Prostate gland (tissue), 2 donors: ENCODE measurements around the gene DNAJC22. TPM values are rescaled to one million over a fixed set of nuclear protein-coding genes. Genes with fewer than 3 reads are reported as not detected.
"Not testable (repeated sequence)": the region's sequence is repeated elsewhere in the genome, so short reads cannot be mapped to it uniquely, and the experiment has no call there.

Experiments
- DNase-seq: peaks from one replicate; pipeline ENCODE4 v3.0.0-alpha.2; 2019; ENCODE audit warnings: low spot score
- H3K27ac ChIP-seq, 2 donors: fragments of 200-600 bp; sonication (generic); 2 replicates each; pipeline ENCODE4 v1.5.1; 2017 to 2019
- H3K27me3 ChIP-seq: fragments of 200-600 bp; sonication (generic); replicated peaks from 2 replicates; pipeline ENCODE4 v1.5.1; 2019; ENCODE audit not compliant: insufficient read depth
- H3K36me3 ChIP-seq, 2 donors: fragments of 200-600 bp; sonication (generic); 1 replicate in 1 of 2; 2 replicates in 1 of 2; pipeline versions ENCODE4 v1.5.1 to v1.8.1; 2017 to 2019
- H3K4me1 ChIP-seq: fragments of 200-600 bp; sonication (generic); replicated peaks from 2 replicates; pipeline ENCODE4 v1.5.1; 2019
- H3K4me3 ChIP-seq, 2 donors: fragments of 200-600 bp; sonication (generic); 2 replicates each; pipeline ENCODE4 v1.5.1; 2017 to 2019
- H3K9me3 ChIP-seq: fragments of 200-600 bp; sonication (generic); 2 replicates; pipeline ENCODE4 v1.5.1; 2017
- CTCF ChIP-seq, 4 experiments: fragments of 200-600 bp in 2 of 4; fragments of 450-650 bp in 2 of 4; sonication (generic) in 2 of 4; IDR thresholded peaks; 1 replicate in 3 of 4; 2 replicates in 1 of 4; pipeline ENCODE4 v1.5.1; 2016 to 2019; ENCODE audit warnings: antibody characterized with exemption in 4 of 4, mild to moderate bottlenecking in 2 of 4, moderate library complexity in 2 of 4
- POLR2A ChIP-seq: fragments of 450-650 bp; IDR thresholded peaks from one replicate; pipeline ENCODE4 v1.6.1; 2016; ENCODE audit warnings: antibody characterized with exemption, mild to moderate bottlenecking
- POLR2AphosphoS5 ChIP-seq: sonication (generic); formaldehyde crosslinking; IDR thresholded peaks from one replicate; pipeline ENCODE4 v1.6.1; 2017; ENCODE audit warnings: antibody characterized with exemption
- WGBS: methylation state at CpG from one replicate; pipeline ENCODE4 v1.1.5; 2018; 5-methylcytosine and 5-hydroxymethylcytosine counted together
- intact Hi-C: fragments of 100-400 bp; cut with DNase I; formaldehyde crosslinking; loops from one replicate; pipeline ENCODE4 v1.14.2; 2022
- total RNA-seq, 2 donors: library from RNA; depleted of rRNA; stranded (reverse); fragments of >200 nt; gene quantifications; one replicate each; pipeline ENCODE4 v1.1.0, GENCODE V29; 2016

Gene DNAJC22
- total RNA-seq, 2 donors from 2014 or later: 0.23 to 4.3 TPM

DNA sequence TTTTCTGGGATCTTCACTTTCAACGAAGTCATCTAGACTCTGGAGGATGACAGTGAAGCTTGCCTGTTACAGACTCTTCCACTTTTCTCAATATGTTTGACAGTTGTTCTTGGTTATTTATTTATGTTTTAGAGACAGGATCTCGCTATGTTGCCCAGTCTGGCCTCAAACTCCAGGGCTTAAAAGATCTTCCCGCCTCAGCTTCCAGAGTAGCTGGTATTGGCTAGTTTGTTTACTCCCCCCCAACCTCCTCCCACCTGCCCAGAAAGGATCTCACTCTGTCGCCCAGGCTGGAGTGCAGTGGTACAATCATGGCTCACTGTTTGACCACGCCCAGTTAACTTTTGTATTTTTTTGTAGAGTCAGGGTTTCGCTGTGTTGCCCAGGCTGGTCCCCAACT is 23.9 kb downstream of the DNAJC22 start:
- no peaks in the 10 kb centered on the region for H3K9me3 ChIP-seq
- WGBS: 95% methylated on average over 6 of the region's 6 CpGs
- H3K27me3 ChIP-seq: no peaks in the 10 kb centered on the region
- intact Hi-C loops: no loop called here
- H3K4me3 ChIP-seq: no peak overlapping the region
- H3K36me3 ChIP-seq: no peaks in the 10 kb centered on the region
- H3K27ac ChIP-seq: no peak overlapping the region
- TF ChIP-seq POLR2A (no peak), CTCF (IDR thresholded peaks at IDR 0.05) (no peak), POLR2AphosphoS5 (no peak)
- no peak for DNase-seq
- H3K4me1 ChIP-seq: no peaks in the 10 kb centered on the region

- TF ChIP-seq POLR2AphosphoS5 (no peak), CTCF (IDR thresholded peaks at IDR 0.05) (no peak), POLR2A (no peak)
- Histone ChIP-seq H3K4me3 (no peak overlapping the region), H3K36me3 (no peaks in the 10 kb centered on the region), H3K4me1 (no peaks in the 10 kb centered on the region), H3K9me3 (no peaks in the 10 kb centered on the region), H3K27ac (no peak overlapping the region), H3K27me3 (no peaks in the 10 kb centered on the region)
- 88% methylated on average over 1 of the region's 1 CpG for WGBS
- intact Hi-C loops: no loop called here
- no peak for DNase-seq
Measured at GRCh38 chr12:49375406-49375805, 28.7 kb downstream of the DNAJC22 start.

DNA sequence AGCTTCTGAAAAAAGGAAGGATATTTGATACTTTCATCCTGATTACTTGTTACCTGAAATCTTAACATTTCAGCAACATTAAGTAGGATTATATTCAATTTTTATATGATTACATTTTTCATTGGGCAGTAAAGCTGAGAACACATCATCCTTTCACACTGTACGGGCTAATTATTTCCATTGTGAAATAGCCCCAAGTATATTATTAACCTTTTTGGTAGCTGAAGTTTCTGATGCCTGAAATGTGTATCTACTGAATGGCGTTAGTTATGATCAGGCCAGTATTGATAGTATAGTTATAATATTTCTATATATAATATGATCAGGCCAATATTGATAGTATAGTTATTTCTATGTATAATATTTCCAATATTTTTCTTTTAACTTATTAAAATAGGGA is 30.7 kb downstream of the DNAJC22 start:
- intact Hi-C loops: no loop called here
- Histone ChIP-seq H3K27me3 (no peaks in the 10 kb centered on the region), H3K36me3 (no peaks in the 10 kb centered on the region), H3K9me3 (no peaks in the 10 kb centered on the region), H3K4me3 (no peak overlapping the region), H3K4me1 (no peaks in the 10 kb centered on the region), H3K27ac (no peak overlapping the region)
- no peak for DNase-seq
- WGBS: 82% methylated on average over 2 of the region's 2 CpGs
- no peak for TF ChIP-seq POLR2AphosphoS5
- no peak for TF ChIP-seq POLR2A
- TF ChIP-seq CTCF (IDR thresholded peaks at IDR 0.05): no peak

DNA sequence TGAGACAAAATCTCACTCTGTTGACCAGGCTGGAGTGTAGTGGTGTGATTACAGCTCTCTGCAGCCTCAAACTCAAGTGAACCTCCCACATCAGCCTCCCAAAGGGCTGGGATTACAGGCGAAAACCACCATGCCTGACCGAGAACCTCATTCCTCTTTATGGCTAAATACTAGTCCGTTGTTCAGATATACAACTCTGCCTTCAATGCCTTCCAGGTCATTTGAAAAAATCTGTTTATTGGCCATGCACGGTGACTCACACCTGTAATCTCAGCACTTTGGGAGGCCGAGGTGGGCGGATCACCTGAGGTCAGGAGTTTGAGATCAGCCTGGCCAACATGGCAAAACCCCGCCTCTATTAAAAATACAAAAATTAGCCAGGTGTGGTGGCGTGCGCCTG is 33.5 kb downstream of the DNAJC22 start:
- H3K27ac ChIP-seq, H3K4me3 ChIP-seq, H3K9me3 ChIP-seq, intact Hi-C loops, H3K36me3 ChIP-seq, DNase-seq, H3K4me1 ChIP-seq, H3K27me3 ChIP-seq: not testable (repeated sequence)
- 95% methylated on average over 9 of the region's 9 CpGs for WGBS

DNA sequence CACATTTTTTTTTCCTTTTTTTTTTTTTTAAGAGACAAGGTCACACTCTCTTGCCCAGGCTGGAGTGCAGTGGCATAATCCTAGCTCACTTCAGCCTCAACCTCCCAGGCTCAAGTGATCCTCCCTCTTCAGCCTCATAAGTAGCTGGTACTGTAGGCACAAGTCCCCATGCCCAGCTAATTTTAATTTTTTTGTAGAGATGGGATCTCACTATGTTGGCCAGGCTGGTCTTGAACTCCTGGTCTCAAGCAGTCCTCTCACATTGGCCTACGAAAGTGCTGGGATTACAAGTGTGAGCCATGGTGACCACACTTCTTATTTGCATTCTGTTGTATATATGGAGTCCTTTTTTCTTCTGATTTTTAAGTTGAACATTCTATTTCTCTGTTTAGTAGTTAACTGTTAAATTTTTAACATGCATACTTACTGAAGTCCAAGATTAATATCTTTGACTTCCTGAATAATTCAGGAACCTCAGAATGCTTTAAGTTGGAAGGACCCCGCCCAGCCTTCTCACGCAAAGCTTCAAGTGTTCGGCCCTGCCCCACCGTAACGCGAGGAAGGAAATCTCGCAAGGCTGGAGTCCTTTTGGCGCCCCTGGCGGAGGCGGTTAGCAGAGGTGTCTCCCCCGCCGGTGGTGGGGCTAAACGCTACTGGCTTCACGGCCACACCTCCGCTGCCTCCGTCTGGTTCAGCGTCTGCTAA is 42.1 kb downstream of the DNAJC22 start:
- Histone ChIP-seq H3K36me3 (no peaks in the 10 kb centered on the region), H3K27me3 (no peaks in the 10 kb centered on the region), H3K27ac (no peak overlapping the region), H3K9me3 (no peaks in the 10 kb centered on the region), H3K4me1 (no peaks in the 10 kb centered on the region), H3K4me3 (no peak overlapping the region)
- TF ChIP-seq CTCF (IDR thresholded peaks at IDR 0.05) (no peak), POLR2A (no peak), POLR2AphosphoS5 (no peak)
- DNase-seq: no peak
- 83% methylated on average over 18 of the region's 18 CpGs for WGBS
- intact Hi-C loops: no loop called here
